Adrenal gland (tissue), 12 donors: ENCODE measurements around the gene PUS1. TPM values are rescaled to one million over a fixed set of nuclear protein-coding genes. Genes with fewer than 3 reads are reported as not detected.
A peak's percentile ranks its signal among the peaks of the same experiment; 100 is the strongest.
"Not testable (repeated sequence)": the region's sequence is repeated elsewhere in the genome, so short reads cannot be mapped to it uniquely, and the experiment has no call there.

Experiments
- DNase-seq, 7 donors: peaks; one replicate each; pipeline ENCODE4 v3.0.0-alpha.2; 2019 to 2020
- H3K27ac ChIP-seq, 5 donors: fragments of 200-600 bp; sonication (generic) in 4 of 5; 1 replicate in 3 of 5; 2 replicates in 2 of 5; pipeline versions ENCODE4 v1.5.1 to v1.8.0; 2016 to 2020; ENCODE audit warnings: mild to moderate bottlenecking in 1 of 5
- H3K27me3 ChIP-seq: fragments of 200-600 bp; 2 replicates; pipeline ENCODE4 v1.8.0; 2021
- H3K36me3 ChIP-seq, 2 donors: fragments of 200-600 bp; replicated peaks in 1 of 2; 1 replicate in 1 of 2; 2 replicates in 1 of 2; pipeline versions ENCODE4 v1.5.1 to v1.8.0; 2018 to 2022
- H3K4me1 ChIP-seq, 2 donors: fragments of 200-600 bp; replicated peaks in 1 of 2; 1 replicate in 1 of 2; 2 replicates in 1 of 2; pipeline versions ENCODE4 v1.5.1 to v1.8.0; 2018 to 2021
- H3K4me3 ChIP-seq, 4 donors: fragments of 200-600 bp; sonication (generic) in 3 of 4; one replicate each; pipeline ENCODE4 v1.5.1; 2016 to 2018
- H3K9me3 ChIP-seq, 3 donors: fragments of 200-600 bp; sonication (generic) in 1 of 3; replicated peaks in 1 of 3; 1 replicate in 2 of 3; 2 replicates in 1 of 3; pipeline versions ENCODE4 v1.5.1 to v1.8.0; 2016 to 2021
- CTCF ChIP-seq, 6 experiments: fragments of 450-650 bp in 4 of 6; fragments of 200-600 bp in 2 of 6; sonication (generic) in 1 of 6; IDR thresholded peaks; 1 replicate in 5 of 6; 2 replicates in 1 of 6; pipeline versions ENCODE4 v1.5.1 to v1.8.0; 2016 to 2021; ENCODE audit warnings: antibody characterized with exemption in 6 of 6, mild to moderate bottlenecking in 2 of 6, moderate library complexity in 1 of 6
- POLR2A ChIP-seq, 2 donors: fragments of 450-650 bp; IDR thresholded peaks; one replicate each; pipeline ENCODE4 v1.6.1; 2017; ENCODE audit warnings: antibody characterized with exemption in 2 of 2, mild to moderate bottlenecking in 2 of 2, moderate library complexity in 1 of 2
- WGBS, 4 donors: extraction: QIAGEN DNeasy Blood & Tissue Kit in 2 of 4; methylation state at CpG; one replicate each; pipeline versions ENCODE4 v1.1.5 to v1.1.7; 2013 to 2017; 5-methylcytosine and 5-hydroxymethylcytosine counted together
- intact Hi-C, 2 donors: fragments of 100-400 bp; cut with DNase I; formaldehyde crosslinking; loops; one replicate each; pipeline versions ENCODE4 v1.14.1 to v1.15.0; 2022 to 2023
- polyA plus RNA-seq, 3 donors: library from polyadenylated mRNA; stranded (reverse); fragments of 200-250 nt in 2 of 3; fragments of 350-450 nt in 1 of 3; fragmentation: Illumina TruSeq in 1 of 3; extraction: RNeasy Lipid Tissue Mini Kit (QIAGEN cat#74804) in 1 of 3; gene quantifications; one replicate each; pipeline ENCODE4 v1.2.3, GENCODE V29; 2013 to 2014
- total RNA-seq, 9 donors: library from RNA; depleted of rRNA in 4 of 9; stranded (reverse); fragments of >200 nt in 4 of 9; fragments of 120-200 nt in 1 of 9; fragmentation: NEBNext Ultra II Directional in 1 of 9; extraction: Animal tissue kit (Norgen Biotek cat#: 25700) in 1 of 9; gene quantifications; one replicate each; pipeline versions ENCODE4 v1.1.0 to v1.2.4, GENCODE V29; 2013 to 2023
- donor health status: healthy with polysubstance abuse.
- donor health status: Bipolar disorder and iron deficiency.
- donor health status: DM: yes; HTN: yes; CAD: no.
- donor health status: DM: no; HTN: no; CAD: no.
- donor health status: DM: no; HTN: no; CAD: no.
- donor health status: DM: yes; HTN: yes; CAD: no.

Gene PUS1
- total and polyA plus RNA-seq, 12 donors = 10.0 to 57.4 (median 24.5) TPM

- Histone ChIP-seq H3K9me3 (no peaks in the 10 kb centered on the region), H3K4me3 (no peak overlapping the region), H3K36me3 (peaks cover 0 to 70% of the 10 kb centered on the region in 2 donors), H3K4me1 (peaks cover 0 to 11% of the 10 kb centered on the region in 2 donors), H3K27ac (no peak overlapping the region), H3K27me3 (no peaks in the 10 kb centered on the region)
- intact Hi-C loops = no loop called here
- TF ChIP-seq POLR2A (IDR thresholded peaks at IDR 0.05) (no peak), CTCF (IDR thresholded peaks at IDR 0.05) (no peak)
- DNase-seq = no peak
- 88 to 94% (median 92%) methylated on average over 6 of the region's 6 CpGs for WGBS, 4 donors
These were observed 54.5 kb downstream of the PUS1 start for GRCh38 chr12:131983554-131983953.

GRCh38 chr12:131984334-131984733 lies 55.3 kb downstream of the PUS1 start:
- Histone ChIP-seq H3K9me3 (no peaks in the 10 kb centered on the region), H3K27me3 (no peaks in the 10 kb centered on the region), H3K27ac (no peak overlapping the region), H3K36me3 (peaks cover 0 to 72% of the 10 kb centered on the region in 2 donors), H3K4me3 (no peak overlapping the region), H3K4me1 (peaks cover 0 to 9% of the 10 kb centered on the region in 2 donors)
- DNase-seq = no peak
- intact Hi-C loops = no loop called here
- 76 to 92% (median 88%) methylated on average over 3 of the region's 3 CpGs for WGBS, 4 donors
- TF ChIP-seq POLR2A (IDR thresholded peaks at IDR 0.05) (no peak), CTCF (IDR thresholded peaks at IDR 0.05) (no peak)

GRCh38 chr12:131985510-131985875 lies 56.4 kb downstream of the PUS1 start:
- H3K27ac ChIP-seq = peak overlapping the region in 1 of 5 donors; percentile 30
- 72 to 88% (median 82%) methylated on average over 11 of the region's 11 CpGs for WGBS, 4 donors
- intact Hi-C loops, H3K9me3 ChIP-seq, H3K27me3 ChIP-seq, H3K4me1 ChIP-seq, H3K4me3 ChIP-seq: not testable (repeated sequence)
- H3K36me3 ChIP-seq = peaks cover 0 to 80% of the 10 kb centered on the region in 2 donors
- peak in 3 of 7 donors; percentile 29 to 41 (median 38) for DNase-seq

GRCh38 chr12:131986361-131986760 lies 57.3 kb downstream of the PUS1 start:
- no peaks in the 10 kb centered on the region for H3K9me3 ChIP-seq
- intact Hi-C loops = no loop called here
- H3K36me3 ChIP-seq = peaks cover 0 to 80% of the 10 kb centered on the region in 2 donors

More at GRCh38 chr12:131986361-131986760, 57.3 kb downstream of the PUS1 start:
- Histone ChIP-seq H3K27ac (no peak overlapping the region), H3K4me3 (no peak overlapping the region), H3K4me1 (peaks cover 0 to 8% of the 10 kb centered on the region in 2 donors), H3K27me3 (no peaks in the 10 kb centered on the region)
- no peak for DNase-seq
- TF ChIP-seq CTCF (IDR thresholded peaks at IDR 0.05) = no peak
- no peak for TF ChIP-seq POLR2A (IDR thresholded peaks at IDR 0.05)
- 93 to 96% (median 95%) methylated on average over 12 to 17 of the region's 17 CpGs for WGBS, 4 donors
